HG02840 (cell line): Measurements from ENCODE around the gene LMX1B.

ENCODE experiments used
- ATAC-seq: cut with Tn5 transposase; IDR thresholded peaks from one replicate; pipeline ENCODE4 v1.9.1; 2021; ENCODE audit warnings: mild to moderate bottlenecking, moderate library complexity, moderate number of reproducible peaks; ENCODE audit not compliant: unreplicated experiment, low FRiP score

LMX1B gene

GRCh38 chr9:126630458-126631237, 16.9 kb downstream of the LMX1B start:
- ATAC-seq = no peak

GRCh38 chr9:126631254-126631653, 17.5 kb downstream of the LMX1B start:
- no peak for ATAC-seq

DNA sequence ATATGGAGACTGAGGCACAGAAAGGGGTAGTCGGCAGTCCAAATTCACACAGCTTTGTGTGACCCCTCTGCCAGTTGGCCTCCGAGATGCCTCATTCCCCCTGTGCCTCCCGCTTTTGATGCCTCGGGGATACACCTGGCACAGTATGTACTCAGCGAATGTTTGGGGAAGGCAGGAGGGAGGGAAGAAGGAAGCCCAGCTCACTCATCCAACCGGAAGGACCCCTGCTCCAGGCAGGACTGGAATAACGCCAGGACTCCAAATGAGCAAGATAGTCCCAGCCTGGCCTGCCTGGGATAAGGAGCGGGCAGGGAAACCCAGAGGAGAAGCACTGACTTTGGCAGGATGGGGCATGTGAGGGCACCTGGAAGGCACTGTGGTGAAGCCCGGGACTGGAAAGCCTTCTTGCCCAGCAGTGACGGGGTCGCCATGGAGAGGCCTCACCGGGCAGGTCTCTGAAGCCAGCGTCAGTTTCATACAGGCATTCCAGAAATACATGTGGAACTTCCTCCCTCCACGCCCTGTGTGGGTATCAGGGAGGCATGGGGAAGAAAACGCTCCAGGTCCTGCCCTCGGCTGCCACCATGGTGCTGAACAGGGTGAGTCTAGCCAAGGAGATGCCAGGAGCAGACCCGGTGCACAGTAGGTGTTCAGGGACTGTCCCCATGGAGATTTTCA, 20.3 kb downstream of the LMX1B start:
- ATAC-seq = no peak

DNA sequence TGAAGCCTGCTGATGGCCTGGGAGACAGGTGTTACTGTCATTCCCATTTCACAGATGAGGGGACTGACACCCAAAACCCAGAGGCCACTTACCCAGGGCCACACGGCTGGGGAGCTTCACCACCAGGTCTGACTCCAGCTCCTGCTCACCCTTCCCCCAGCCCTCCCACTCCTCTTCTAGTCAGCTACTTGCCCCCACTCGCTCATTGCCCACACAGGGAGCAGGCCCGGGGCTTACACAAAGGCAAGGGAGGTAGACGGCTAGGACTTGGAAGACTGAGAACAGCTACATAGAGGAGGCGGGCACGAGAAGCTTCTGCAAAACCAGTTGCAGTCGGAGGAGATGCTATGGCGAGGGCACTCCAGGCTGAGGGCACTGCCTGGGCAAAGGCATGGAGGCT, 21.3 kb downstream of the LMX1B start:
- ATAC-seq = no peak

DNA sequence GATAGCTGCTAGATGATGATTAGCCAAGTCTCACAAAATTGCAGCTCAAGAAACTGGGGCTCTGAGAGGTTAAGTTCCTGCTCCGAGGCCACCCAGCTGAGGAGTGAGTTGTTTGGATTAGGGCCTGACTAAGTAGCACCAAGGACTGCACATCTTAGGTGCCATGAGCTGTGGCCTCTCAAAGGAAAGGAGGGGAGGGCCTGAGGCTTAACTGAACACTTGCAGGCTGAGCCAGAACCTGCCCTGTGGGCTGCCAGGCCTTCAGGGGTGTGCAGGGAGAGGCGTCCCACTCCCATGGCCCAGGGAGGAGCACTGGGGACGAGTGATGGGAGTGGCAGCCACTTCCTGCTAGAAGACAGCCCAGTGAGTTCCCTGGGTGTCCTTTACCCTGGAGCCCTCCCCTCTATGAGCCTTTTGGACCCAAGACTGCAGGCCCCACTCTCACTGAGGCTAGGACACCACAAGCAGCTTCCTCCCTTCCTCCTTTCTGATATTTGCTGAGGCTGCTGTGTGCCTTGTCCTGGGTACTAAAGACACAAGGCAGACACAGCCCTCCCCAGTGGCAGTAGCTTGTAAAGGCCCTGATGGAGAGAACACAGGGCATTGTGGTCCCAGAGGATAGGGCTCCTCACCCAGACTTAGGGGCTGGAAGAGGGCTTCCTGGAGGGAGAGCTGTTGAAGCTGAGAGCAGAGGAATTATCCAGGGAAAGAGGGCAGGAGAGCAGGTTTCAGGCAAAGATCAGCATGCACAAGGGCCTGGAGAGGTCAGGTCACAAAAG, 22.1 kb downstream of the LMX1B start:
- ATAC-seq = no peak

GRCh38 chr9:126636983-126637798, 23.5 kb downstream of the LMX1B start:
- no peak for ATAC-seq

- ATAC-seq = no peak
Observed at GRCh38 chr9:126638571-126639132, 24.9 kb downstream of the LMX1B start.

DNA sequence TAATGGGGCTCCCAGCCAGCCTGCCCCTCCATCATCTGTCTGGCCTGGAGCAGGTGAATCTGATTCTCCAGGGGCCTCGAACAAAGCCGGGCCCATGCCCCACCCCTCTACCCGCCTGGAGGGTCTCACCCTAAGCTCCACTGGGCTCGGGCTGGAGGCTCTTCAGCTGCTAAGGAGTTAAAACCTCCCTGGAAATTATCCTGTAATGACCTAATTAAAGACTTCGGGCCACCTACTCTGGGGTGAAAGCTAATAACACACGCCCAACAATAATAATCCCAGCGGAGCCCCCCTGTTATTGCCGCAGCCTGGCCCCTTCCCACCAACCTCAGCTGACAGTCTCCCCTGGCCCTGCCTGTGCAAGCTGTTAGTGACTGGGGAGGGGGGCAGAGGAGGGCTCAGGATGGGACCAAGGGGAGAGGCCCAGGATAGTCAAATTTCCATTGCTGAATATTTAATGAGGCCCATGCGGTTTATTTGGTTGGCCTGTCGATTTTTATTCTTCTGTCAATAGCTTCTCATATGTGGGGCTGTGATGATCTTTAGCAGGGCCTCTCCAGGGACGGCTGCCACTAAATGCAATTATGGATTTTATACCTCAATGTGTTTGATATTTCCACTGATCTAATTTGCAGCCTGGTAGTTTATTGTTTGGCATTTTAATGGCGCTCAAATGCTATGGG, 25.7 kb downstream of the LMX1B start:
- ATAC-seq = no peak

- ATAC-seq = no peak
Observed at GRCh38 chr9:126641118-126641851, 27.6 kb downstream of the LMX1B start.

- no peak for ATAC-seq
Observed at GRCh38 chr9:126642010-126642744, 28.4 kb downstream of the LMX1B start.

DNA sequence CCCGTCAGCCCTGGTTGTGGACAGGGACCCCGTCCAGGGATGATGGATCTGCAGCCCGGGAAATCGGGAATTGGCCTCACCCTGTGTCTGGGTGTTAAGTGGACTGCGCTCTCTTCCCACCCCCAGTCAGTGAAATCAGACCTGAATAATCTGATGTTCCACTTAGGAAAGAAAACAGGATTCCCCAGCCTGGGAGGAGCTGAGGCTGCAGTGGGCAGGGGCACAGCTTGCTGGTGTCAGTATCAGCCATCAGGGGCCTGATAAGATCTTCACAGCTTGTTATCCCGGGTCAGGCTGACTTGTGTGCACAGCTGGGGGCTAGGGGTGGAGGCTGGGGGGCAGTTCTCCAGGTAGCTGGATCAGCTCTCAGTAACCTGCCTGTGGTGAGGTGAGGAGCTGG, 29.1 kb downstream of the LMX1B start:
- no peak for ATAC-seq

DNA sequence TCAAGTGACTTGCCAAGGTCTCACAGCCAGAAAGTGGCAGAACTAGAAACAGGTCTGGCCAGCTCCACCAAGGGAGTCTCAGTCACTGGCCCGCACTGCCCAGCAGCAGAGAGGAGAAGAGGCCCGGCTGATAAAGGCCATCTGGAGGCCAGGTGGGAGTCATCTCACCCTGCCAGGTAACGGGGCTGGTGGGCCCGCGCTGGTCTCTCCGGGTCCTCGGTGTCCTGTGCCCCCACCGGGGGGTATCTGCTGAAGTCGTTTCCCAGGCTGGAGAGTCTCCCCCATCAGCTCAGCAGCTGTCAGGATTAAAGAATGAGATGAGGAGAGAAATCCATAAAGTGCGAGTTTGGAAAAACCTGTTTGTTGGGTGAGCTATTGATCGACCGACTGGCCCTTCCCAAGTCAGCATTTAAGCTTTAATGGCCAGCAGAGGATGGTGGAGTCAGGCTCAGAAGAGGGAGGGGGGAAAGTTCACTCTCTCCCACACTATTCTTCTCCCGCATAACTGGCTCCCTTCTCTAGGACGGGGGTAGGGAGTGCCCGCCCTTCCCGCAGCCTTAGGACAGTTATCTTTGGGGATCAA, 30.3 kb downstream of the LMX1B start:
- ATAC-seq = no peak

DNA sequence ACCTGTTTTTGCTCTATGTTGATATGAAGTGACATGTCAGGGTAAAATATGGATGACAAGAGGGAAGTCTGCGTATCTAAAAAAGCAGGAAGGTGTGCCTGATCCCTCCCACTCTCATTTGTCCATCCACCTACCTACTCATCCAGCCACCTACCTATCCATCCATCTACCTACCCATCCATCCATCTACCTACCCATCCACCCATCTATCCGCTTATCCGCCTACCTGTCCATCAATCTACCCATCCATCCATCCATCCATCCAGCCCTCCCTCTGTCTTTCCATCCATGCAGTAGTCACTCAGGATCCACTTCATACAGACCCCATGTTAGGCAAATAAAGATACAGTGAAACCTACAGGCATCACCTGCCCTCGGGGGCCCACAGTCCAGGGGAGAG, 32.4 kb downstream of the LMX1B start:
- no peak for ATAC-seq

DNA sequence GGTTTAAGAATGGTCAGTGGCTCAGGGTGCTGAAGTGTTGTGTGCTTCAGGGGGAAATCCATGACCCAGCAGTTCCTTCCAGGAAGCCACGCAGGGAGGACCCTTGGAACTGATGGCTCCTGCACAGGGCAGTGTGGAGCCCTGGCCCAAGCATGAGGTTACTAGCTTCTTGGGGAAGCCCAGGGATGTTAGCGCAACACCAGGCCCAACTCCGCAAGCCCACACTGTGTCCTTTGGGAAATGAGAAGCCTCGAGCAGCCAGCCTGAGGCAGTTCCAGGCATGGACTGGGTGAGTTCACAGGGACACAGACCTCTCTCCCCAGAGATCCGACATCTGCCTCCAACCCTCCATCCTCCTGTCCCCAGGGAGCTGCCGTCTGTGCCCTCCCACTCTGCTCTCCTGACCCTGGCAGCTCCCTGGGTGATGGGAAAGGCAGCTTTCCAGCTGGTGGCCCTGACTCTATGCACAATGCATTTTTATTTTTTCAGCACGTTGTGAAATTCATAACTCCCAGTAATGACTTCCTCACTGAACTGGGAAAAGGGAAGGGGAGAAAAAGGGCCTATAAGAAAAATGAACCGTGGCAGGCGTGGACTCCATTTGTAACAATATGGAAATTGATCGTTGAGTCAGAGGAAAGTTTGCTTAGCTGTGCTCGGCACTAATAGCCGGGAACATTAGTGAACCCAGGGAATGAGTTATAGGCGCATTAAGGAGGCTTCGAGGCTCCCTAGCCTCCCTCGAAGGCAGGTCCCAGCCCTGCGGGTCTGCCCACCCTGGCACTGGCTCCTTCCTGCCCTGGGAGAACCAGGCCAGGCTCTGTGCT, 34.1 kb downstream of the LMX1B start:
- ATAC-seq = no peak

DNA sequence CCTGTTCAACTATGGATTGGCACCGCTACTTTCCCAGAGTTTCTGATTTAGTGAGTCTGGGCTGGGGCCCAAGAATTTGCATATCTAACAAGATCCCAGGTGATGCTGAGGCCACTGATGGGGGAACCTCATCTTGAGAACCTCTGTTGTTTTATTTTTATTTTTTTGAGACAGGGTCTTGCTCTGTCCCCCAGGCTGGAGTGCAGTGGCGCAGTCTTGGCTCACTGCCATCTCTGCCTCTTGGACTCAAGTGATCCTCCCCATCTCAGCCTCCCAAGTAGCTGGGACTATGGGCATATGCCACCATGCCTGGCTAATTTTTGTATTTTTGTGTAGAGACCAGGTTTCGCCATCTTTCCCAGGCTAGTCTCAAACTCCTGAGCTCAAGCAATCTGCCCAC, 35.7 kb downstream of the LMX1B start:
- no peak for ATAC-seq

- no peak for ATAC-seq
Observed at GRCh38 chr9:126650404-126651341, 36.9 kb downstream of the LMX1B start.
